HG03378 (cell line): ENCODE data around the gene IQSEC1.

Experiments
- ATAC-seq: cut with Tn5 transposase; IDR thresholded peaks from one replicate; pipeline ENCODE4 v1.9.1; 2021; ENCODE audit warnings: mild to moderate bottlenecking, moderate library complexity; ENCODE audit not compliant: unreplicated experiment

Gene IQSEC1

GRCh38 chr3:12852201-12852600 lies 221.0 kb downstream of the IQSEC1 start:
- ATAC-seq = no peak
